HG03521 (cell line): ENCODE data around the gene NAGK.
"Not testable (repeated sequence)": the region's sequence is repeated elsewhere in the genome, so short reads cannot be mapped to it uniquely, and the experiment has no call there.

Experiments used
- ATAC-seq: cut with Tn5 transposase; IDR thresholded peaks from one replicate; pipeline ENCODE4 v1.9.1; 2021; ENCODE audit warnings: mild to moderate bottlenecking, moderate library complexity; ENCODE audit not compliant: unreplicated experiment

Gene NAGK

GRCh38 chr2:71103809-71104208 lies 35.4 kb downstream of the NAGK start:
- no peak for ATAC-seq

GRCh38 chr2:71106463-71106862 lies 38.0 kb downstream of the NAGK start:
- ATAC-seq, result not testable (repeated sequence)

- ATAC-seq, result no peak
Measured at GRCh38 chr2:71108091-71108490, 39.6 kb downstream of the NAGK start.

- ATAC-seq, result no peak
Measured at GRCh38 chr2:71113843-71114242, 45.4 kb downstream of the NAGK start.

- no peak for ATAC-seq
Measured at GRCh38 chr2:71117063-71117462, 48.6 kb downstream of the NAGK start.

GRCh38 chr2:71120195-71120594 lies 51.7 kb downstream of the NAGK start:
- no peak for ATAC-seq

- no peak for ATAC-seq
Measured at GRCh38 chr2:71121479-71121878, 53.0 kb downstream of the NAGK start.

- no peak for ATAC-seq
Measured at GRCh38 chr2:71122387-71123298, 54.2 kb downstream of the NAGK start.

GRCh38 chr2:71125506-71126294 lies 57.3 kb downstream of the NAGK start:
- no peak for ATAC-seq

- no peak for ATAC-seq
Measured at GRCh38 chr2:71126957-71127356, 58.5 kb downstream of the NAGK start.
